ENCODE results near the gene PARK7.

PARK7 gene

DNA sequence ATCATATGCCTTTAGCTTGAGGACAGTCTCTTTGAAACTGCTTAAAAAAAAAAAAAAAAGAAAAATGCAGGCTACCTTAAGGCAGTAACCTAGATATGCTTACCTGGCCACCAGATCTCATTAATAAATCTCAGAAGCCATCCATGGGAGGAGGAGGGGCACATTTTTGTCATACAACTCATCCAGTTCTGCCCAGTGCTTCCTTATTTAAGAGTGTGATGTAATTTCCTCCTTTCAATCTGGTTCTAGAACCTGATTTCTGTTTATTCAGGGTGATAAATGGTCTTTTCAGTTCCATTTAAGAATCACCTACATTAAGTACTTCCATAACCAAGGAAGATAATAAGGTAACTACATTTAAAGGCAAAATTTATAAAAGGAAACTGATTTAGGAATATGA lies 58.5 kb downstream of the PARK7 start:
- no peak overlapping the region for H2AFZ ChIP-seq (ENCODE audit: low read depth, low read length)
- H3K36me3 ChIP-seq (ENCODE audit: insufficient read depth, low read length): no peaks in the 10 kb centered on the region
- H3K4me2 ChIP-seq (ENCODE audit: insufficient read depth, low read length): no peak overlapping the region
- no peak overlapping the region for H3K27ac ChIP-seq (ENCODE audit: low read length)
- H3K9ac ChIP-seq (ENCODE audit: low read depth, low read length): no peak overlapping the region
- no peak overlapping the region for H3K4me3 ChIP-seq (ENCODE audit: low read depth in 1 of 2, low read length in 2 of 2)
- no peaks in the 10 kb centered on the region for H3K4me1 ChIP-seq (ENCODE audit: insufficient read depth, low read length)
- peaks cover 15% of the 10 kb centered on the region for H3K27me3 ChIP-seq (ENCODE audit: insufficient read depth, low read length, poor library complexity)
- DNase-seq (no peak), ATAC-seq (ENCODE audit: insufficient read depth, low read depth) (no peak)
- no peaks in the 10 kb centered on the region for H4K20me1 ChIP-seq (ENCODE audit: insufficient read depth, low read length)
- TF ChIP-seq EZH2 (IDR thresholded peaks at IDR 0.05; ENCODE audit: borderline replicate concordance, low read depth, low read length, severe bottlenecking): no peak
- TF ChIP-seq, protein P1, sequence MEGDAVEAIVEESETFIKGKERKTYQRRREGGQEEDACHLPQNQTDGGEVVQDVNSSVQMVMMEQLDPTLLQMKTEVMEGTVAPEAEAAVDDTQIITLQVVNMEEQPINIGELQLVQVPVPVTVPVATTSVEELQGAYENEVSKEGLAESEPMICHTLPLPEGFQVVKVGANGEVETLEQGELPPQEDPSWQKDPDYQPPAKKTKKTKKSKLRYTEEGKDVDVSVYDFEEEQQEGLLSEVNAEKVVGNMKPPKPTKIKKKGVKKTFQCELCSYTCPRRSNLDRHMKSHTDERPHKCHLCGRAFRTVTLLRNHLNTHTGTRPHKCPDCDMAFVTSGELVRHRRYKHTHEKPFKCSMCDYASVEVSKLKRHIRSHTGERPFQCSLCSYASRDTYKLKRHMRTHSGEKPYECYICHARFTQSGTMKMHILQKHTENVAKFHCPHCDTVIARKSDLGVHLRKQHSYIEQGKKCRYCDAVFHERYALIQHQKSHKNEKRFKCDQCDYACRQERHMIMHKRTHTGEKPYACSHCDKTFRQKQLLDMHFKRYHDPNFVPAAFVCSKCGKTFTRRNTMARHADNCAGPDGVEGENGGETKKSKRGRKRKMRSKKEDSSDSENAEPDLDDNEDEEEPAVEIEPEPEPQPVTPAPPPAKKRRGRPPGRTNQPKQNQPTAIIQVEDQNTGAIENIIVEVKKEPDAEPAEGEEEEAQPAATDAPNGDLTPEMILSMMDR (IDR thresholded peaks at IDR 0.05; ENCODE audit: borderline replicate concordance, extremely low read depth, low read length, poor library complexity, severe bottlenecking): no peak
- H3K79me2 ChIP-seq (ENCODE audit: insufficient read depth, low read length): no peaks in the 10 kb centered on the region
- no peaks in the 10 kb centered on the region for H3K9me3 ChIP-seq (ENCODE audit: insufficient read depth, low read length, severe bottlenecking)

DNA sequence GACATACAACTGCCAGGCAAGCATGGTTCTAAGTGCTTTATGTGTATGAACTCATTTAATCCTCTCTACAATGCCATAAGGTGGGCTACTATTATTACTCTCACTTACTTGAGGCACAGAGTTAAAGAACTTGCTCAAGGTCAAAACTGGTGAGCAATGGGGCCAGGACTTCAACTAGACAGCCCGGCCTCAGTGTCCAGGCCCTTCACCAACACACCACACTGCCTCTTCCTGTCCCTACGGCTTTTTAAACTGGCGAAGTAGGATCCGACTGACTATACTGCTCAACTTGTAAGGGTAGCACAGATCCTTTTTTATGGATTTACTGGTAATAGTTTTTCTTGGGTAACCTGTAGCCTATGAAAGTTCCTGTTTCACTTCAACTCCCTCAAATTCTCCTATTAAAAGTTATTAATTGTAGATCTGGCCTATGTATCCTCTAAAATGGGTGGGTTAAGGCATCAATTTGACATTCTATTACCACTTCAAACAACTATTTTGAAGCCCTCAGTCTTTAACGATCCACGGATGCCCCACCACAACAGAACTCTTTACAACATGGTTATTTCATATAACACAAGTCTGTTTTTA lies 60.3 kb downstream of the PARK7 start:
- DNase-seq (no peak), ATAC-seq (ENCODE audit: insufficient read depth, low read depth) (no peak)
- Histone ChIP-seq H3K4me3 (ENCODE audit: low read depth in 1 of 2, low read length in 2 of 2) (no peak overlapping the region), H3K79me2 (ENCODE audit: insufficient read depth, low read length) (no peaks in the 10 kb centered on the region), H3K27me3 (ENCODE audit: insufficient read depth, low read length, poor library complexity) (peaks cover 15% of the 10 kb centered on the region), H4K20me1 (ENCODE audit: insufficient read depth, low read length) (no peaks in the 10 kb centered on the region), H3K9me3 (ENCODE audit: insufficient read depth, low read length, severe bottlenecking) (no peaks in the 10 kb centered on the region), H3K4me1 (ENCODE audit: insufficient read depth, low read length) (no peaks in the 10 kb centered on the region), H3K9ac (ENCODE audit: low read depth, low read length) (no peak overlapping the region), H3K36me3 (ENCODE audit: insufficient read depth, low read length) (no peaks in the 10 kb centered on the region), H3K27ac (ENCODE audit: low read length) (no peak overlapping the region), H3K4me2 (ENCODE audit: insufficient read depth, low read length) (no peak overlapping the region), H2AFZ (ENCODE audit: low read depth, low read length) (no peak overlapping the region)
- no peak for TF ChIP-seq EZH2 (IDR thresholded peaks at IDR 0.05; ENCODE audit: borderline replicate concordance, low read depth, low read length, severe bottlenecking)
- TF ChIP-seq, protein P1 (IDR thresholded peaks at IDR 0.05; ENCODE audit: borderline replicate concordance, extremely low read depth, low read length, poor library complexity, severe bottlenecking): no peak

DNA sequence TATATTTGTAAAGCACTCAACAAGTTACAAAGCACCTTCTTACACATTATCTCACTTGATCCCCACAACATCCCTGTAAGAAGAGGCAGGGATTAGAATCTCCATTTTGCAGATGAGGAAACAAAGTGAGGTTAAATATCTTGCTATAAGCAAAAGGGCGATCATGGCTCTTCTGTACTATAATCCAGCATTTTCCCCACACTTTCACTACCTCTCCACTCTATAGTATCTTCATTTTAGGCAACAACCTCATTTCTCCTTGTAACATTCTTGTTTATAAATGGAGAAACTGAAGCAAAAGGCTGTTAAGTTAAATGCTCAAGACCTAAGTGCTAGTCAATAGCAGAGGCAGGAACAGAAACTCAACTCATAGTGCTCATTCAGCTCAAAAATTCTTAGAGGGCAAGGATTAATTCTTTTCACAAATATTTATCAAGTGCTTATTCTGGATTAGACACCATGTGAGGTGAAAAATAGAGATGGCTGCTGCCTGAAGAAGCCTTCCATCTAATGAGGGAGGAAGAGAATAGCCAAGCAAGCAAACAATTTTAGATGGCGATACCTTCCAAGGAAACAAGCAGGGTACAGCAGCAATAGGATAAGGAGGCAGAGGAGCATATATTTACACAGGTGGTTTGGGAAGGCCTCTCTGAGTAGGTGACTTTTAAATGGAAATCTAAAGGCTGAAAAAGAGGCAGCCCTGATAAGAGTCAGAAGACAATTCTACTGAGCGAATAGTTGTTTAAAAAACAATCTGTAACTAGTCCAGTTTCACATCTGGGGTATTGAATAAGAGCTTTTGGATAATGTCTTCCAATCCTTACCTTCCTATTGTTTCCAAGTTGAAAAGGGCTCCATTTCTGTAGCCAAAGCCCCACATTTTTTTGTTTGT lies 61.1 kb downstream of the PARK7 start:
- Histone ChIP-seq H2AFZ (ENCODE audit: low read depth, low read length) (no peak overlapping the region), H3K27me3 (ENCODE audit: insufficient read depth, low read length, poor library complexity) (peaks cover 15% of the 10 kb centered on the region), H3K79me2 (ENCODE audit: insufficient read depth, low read length) (no peaks in the 10 kb centered on the region), H3K4me2 (ENCODE audit: insufficient read depth, low read length) (no peak overlapping the region), H3K36me3 (ENCODE audit: insufficient read depth, low read length) (no peaks in the 10 kb centered on the region), H3K9me3 (ENCODE audit: insufficient read depth, low read length, severe bottlenecking) (no peaks in the 10 kb centered on the region), H3K27ac (ENCODE audit: low read length) (no peak overlapping the region), H4K20me1 (ENCODE audit: insufficient read depth, low read length) (no peaks in the 10 kb centered on the region), H3K4me1 (ENCODE audit: insufficient read depth, low read length) (no peaks in the 10 kb centered on the region), H3K4me3 (ENCODE audit: low read depth in 1 of 2, low read length in 2 of 2) (no peak overlapping the region), H3K9ac (ENCODE audit: low read depth, low read length) (no peak overlapping the region)
- no peak for DNase-seq
- TF ChIP-seq, protein P1 (IDR thresholded peaks at IDR 0.05; ENCODE audit: borderline replicate concordance, extremely low read depth, low read length, poor library complexity, severe bottlenecking): no peak
- TF ChIP-seq EZH2 (IDR thresholded peaks at IDR 0.05; ENCODE audit: borderline replicate concordance, low read depth, low read length, severe bottlenecking): no peak
- no peak for ATAC-seq (ENCODE audit: insufficient read depth, low read depth)
